CD4-positive, CD25-positive, alpha-beta regulatory T cell (primary cell): Measurements from ENCODE around the gene MYO3B. TPM values are rescaled to one million over a fixed set of nuclear protein-coding genes. Genes with fewer than 3 reads are reported as not detected.
A peak's percentile ranks its signal among the peaks of the same experiment; 100 is the strongest.
"Not testable (repeated sequence)": the region's sequence is repeated elsewhere in the genome, so short reads cannot be mapped to it uniquely, and the experiment has no call there.

Experiments used
- ATAC-seq, 2 donors: fragments of 150-1000 bp; cut with Tn5 transposase; one replicate each; pipeline ENCODE4 v1.10.0; 2021; ENCODE audit warnings: low read depth in 2 of 2, moderate number of reproducible peaks in 2 of 2, moderate library complexity in 1 of 2
- DNase-seq, 3 donors: peaks; one replicate each; pipeline versions ENCODE4 v3.0.0 to v3.0.0-alpha.2; 2012 to 2022; ENCODE audit warnings: mixed read lengths in 1 of 3
- H3K27ac ChIP-seq: one replicate; pipeline ENCODE4 v1.7.0; 2013; ENCODE audit warnings: mild to moderate bottlenecking, low read length; ENCODE audit not compliant: insufficient read depth, poor library complexity, severe bottlenecking
- H3K27me3 ChIP-seq: one replicate; pipeline ENCODE4 v1.7.0; 2013; ENCODE audit warnings: low read length; ENCODE audit not compliant: control insufficient read depth, insufficient read depth
- H3K36me3 ChIP-seq: one replicate; pipeline ENCODE4 v1.7.0; 2013; ENCODE audit warnings: mild to moderate bottlenecking, low read length, moderate library complexity; ENCODE audit not compliant: control insufficient read depth, insufficient read depth
- H3K4me1 ChIP-seq: 2 replicates; pipeline ENCODE4 v1.7.0; 2013; ENCODE audit warnings: mild to moderate bottlenecking, low read length; ENCODE audit not compliant: insufficient read depth, control insufficient read depth, poor library complexity, severe bottlenecking
- H3K4me3 ChIP-seq: one replicate; pipeline ENCODE4 v1.7.0; 2013; ENCODE audit warnings: low read depth, mild to moderate bottlenecking, low read length, moderate library complexity
- H3K9me3 ChIP-seq, 2 experiments: 1 replicate in 1 of 2; 2 replicates in 1 of 2; pipeline ENCODE4 v1.7.0; 2013; ENCODE audit warnings: low read length in 2 of 2, mild to moderate bottlenecking in 1 of 2, moderate library complexity in 1 of 2; ENCODE audit not compliant: control insufficient read depth in 2 of 2
- H3K27ac Mint-ChIP-seq, 3 donors: one replicate each; pipeline ENCODE4 v1.8.0; 2020 to 2022; ENCODE audit warnings: mild to moderate bottlenecking in 3 of 3, mixed read lengths in 3 of 3, moderate library complexity in 2 of 3
- H3K27me3 Mint-ChIP-seq: one replicate; pipeline ENCODE4 v1.8.0; 2022; ENCODE audit warnings: mild to moderate bottlenecking, mixed read lengths
- H3K36me3 Mint-ChIP-seq: one replicate; pipeline ENCODE4 v1.8.0; 2020; ENCODE audit warnings: mixed read lengths
- H3K4me1 Mint-ChIP-seq, 4 donors: one replicate each; pipeline ENCODE4 v1.8.0; 2020 to 2022; ENCODE audit warnings: mixed read lengths in 4 of 4, mild to moderate bottlenecking in 1 of 4
- H3K4me3 Mint-ChIP-seq, 4 donors: one replicate each; pipeline ENCODE4 v1.8.0; 2020 to 2022; ENCODE audit warnings: mild to moderate bottlenecking in 4 of 4, mixed read lengths in 4 of 4, moderate library complexity in 3 of 4
- H3K9me3 Mint-ChIP-seq, 7 donors: one replicate each; pipeline ENCODE4 v1.8.0; 2020 to 2022; ENCODE audit warnings: mixed read lengths in 7 of 7, mild to moderate bottlenecking in 3 of 7, moderate library complexity in 2 of 7
- polyA plus RNA-seq, 4 donors: library from polyadenylated mRNA; unstranded; fragments of 300-500 nt; fragmentation: Illumina TruSeq; gene quantifications; one replicate each; pipeline ENCODE4 v1.2.3, GENCODE V29; 2021
- total RNA-seq: library from RNA; stranded (reverse); gene quantifications from one replicate; pipeline ENCODE4 v1.2.3, GENCODE V29; 2022

The MYO3B gene
- total and polyA plus RNA-seq, 5 donors from 2014 or later, result not detected

DNA sequence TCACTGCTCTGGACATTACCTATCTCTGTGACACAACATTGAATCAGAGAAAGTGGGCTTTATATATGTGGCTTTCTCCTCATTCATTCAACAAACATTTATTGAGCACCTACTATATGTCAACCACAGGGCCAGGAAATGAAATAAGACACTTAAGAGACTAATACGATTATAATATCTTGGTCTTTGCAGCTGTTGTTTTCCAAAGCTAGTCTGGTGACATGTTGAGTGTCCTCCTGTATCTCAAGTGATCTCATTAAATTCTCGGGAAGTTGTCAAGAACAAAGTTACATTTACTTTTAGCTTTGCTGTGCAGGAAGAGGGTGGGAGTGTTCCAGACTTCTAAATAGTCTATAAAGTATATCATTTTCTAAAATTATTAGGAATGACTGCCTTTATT lies 372.6 kb downstream of the MYO3B start:
- no peak overlapping the region for H3K27ac ChIP-seq
- no peaks in the 10 kb centered on the region for H3K36me3 ChIP-seq
- H3K4me3 ChIP-seq, result no peak overlapping the region
- Mint-ChIP-seq H3K4me3 (no peak overlapping the region), H3K36me3 (no peaks in the 10 kb centered on the region), H3K27me3 (peaks cover 5% of the 10 kb centered on the region), H3K27ac (no peak overlapping the region), H3K9me3 (peaks cover 3 to 21% (median 6%) of the 10 kb centered on the region in 7 donors), H3K4me1 (no peaks in the 10 kb centered on the region)
- DNase-seq (no peak), ATAC-seq (no peak)
- H3K9me3 ChIP-seq, result peaks cover 3 to 11% of the 10 kb centered on the region in 2 experiments
- no peaks in the 10 kb centered on the region for H3K4me1 ChIP-seq
- H3K27me3 ChIP-seq, result no peaks in the 10 kb centered on the region

DNA sequence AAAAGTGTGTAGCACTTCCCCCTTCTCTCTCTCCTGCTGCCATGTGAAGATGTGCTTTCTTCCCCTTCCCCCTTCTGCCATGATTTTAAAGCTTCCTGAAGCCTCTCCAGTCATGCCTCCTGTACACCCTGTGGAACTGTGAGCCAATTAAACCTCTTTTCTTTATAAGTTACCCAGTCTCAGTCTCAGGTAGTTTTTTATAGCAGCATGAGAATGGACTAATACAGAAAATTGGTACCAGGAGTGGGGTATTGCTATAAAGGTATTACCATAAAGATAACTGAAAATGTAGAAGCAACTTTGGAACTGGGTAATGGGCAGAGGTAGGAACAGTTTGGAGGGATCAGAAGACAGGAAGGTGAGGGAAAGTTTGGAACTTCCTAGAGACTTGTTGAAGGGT lies 374.0 kb downstream of the MYO3B start:
- not testable (repeated sequence) for ATAC-seq, H3K36me3 Mint-ChIP-seq

DNA sequence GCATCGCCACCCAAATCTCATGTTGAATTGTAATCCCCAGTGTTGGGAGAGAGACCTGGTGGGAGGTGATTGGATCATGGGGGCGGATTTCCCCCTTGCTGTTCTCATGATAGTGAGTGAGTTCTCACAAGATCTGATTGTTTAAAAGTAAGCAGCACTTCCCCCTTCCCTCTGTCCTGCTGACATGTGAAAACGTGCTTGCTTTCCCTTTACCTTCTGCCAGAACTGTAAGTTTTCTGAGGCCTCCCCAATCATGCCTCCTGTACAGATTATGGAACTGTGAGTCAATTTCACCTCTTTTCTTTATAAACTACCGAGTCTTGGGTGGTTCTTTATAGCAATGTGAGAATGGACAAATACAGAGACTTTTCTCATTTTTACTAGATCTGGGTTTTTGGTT lies 375.8 kb downstream of the MYO3B start:
- Mint-ChIP-seq H3K4me3 (no peak overlapping the region), H3K27ac (no peak overlapping the region), H3K4me1 (no peaks in the 10 kb centered on the region), H3K36me3 (no peaks in the 10 kb centered on the region), H3K9me3 (peaks cover 0 to 19% (median 6%) of the 10 kb centered on the region in 7 donors), H3K27me3 (peaks cover 11% of the 10 kb centered on the region)
- ATAC-seq (no peak), DNase-seq (no peak)
- no peaks in the 10 kb centered on the region for H3K27me3 ChIP-seq
- H3K27ac ChIP-seq, result no peak overlapping the region
- H3K9me3 ChIP-seq, result peaks cover 3 to 11% of the 10 kb centered on the region in 2 experiments
- H3K4me1 ChIP-seq, result no peaks in the 10 kb centered on the region
- H3K4me3 ChIP-seq, result no peak overlapping the region
- H3K36me3 ChIP-seq, result no peaks in the 10 kb centered on the region

More for the DNA sequence above, 374.0 kb downstream of the MYO3B start:
- Mint-ChIP-seq H3K27ac (peak overlapping the region in 1 of 3 donors; percentile 22), H3K9me3 (peaks cover 0 to 19% (median 6%) of the 10 kb centered on the region in 7 donors)
- H3K27ac ChIP-seq, H3K4me3 Mint-ChIP-seq, H3K27me3 ChIP-seq, H3K27me3 Mint-ChIP-seq, H3K4me1 ChIP-seq, DNase-seq, H3K4me3 ChIP-seq, H3K36me3 ChIP-seq, H3K4me1 Mint-ChIP-seq: not testable (repeated sequence)
- H3K9me3 ChIP-seq, result peaks cover 3 to 11% of the 10 kb centered on the region in 2 experiments

DNA sequence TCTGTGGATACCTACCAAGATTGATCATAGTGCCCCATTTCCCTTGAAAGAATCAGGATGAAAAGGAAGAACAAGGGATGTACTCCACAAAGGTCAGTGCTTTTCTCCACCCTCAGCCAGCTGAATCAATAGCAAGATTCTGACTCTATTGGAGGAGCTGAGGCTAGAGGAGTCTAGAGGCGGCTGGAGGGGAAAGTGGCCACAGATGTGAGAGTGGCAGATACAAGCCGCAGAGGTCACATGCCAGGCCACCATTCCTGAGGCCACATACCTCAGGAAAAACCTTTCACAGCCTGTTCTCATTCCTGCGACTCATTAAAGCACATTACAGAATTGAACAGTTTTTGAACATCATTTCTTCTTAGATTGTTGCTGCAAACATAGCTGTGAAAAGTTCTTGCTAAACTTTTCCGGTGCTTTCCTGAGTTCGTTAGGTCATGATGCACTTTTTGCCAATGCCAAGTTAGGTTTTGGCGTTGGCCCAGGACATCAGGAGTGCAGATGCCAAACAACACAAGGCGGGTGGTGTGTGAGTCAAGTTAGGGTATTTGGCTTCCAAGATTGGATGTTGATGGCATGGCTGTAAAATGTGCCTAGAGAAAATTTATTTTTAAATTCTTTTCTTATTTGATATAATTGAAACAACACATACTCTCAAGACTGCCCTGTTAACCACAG lies 376.5 kb downstream of the MYO3B start:
- no peak for DNase-seq
- no peaks in the 10 kb centered on the region for H3K36me3 Mint-ChIP-seq
- H3K9me3 ChIP-seq, result peaks cover 3 to 11% of the 10 kb centered on the region in 2 experiments

DNA sequence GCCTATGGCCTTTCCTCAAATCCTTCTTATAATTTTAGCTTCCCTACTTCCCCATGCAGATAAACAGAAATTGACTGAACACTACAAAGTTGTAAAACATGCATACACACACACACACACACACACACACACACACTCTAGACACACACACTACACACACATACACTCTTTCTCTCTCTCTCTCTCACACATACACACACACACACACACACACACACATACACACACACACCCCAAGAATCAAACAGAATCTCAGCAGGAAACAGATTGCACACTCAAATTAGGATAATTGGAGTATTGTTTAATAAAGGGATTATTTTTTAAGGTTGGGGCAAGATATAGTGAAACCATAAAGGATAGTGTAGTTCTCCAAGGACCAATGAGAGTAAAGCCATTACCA lies 385.0 kb downstream of the MYO3B start:
- Mint-ChIP-seq H3K36me3 (no peaks in the 10 kb centered on the region), H3K27me3 (peaks cover 28% of the 10 kb centered on the region), H3K4me3 (no peak overlapping the region), H3K27ac (no peak overlapping the region), H3K4me1 (no peaks in the 10 kb centered on the region), H3K9me3 (peaks cover 0 to 3% (median 0%) of the 10 kb centered on the region in 7 donors)
- no peak for ATAC-seq
- no peaks in the 10 kb centered on the region for H3K9me3 ChIP-seq
- no peak for DNase-seq
- no peak overlapping the region for H3K4me3 ChIP-seq
- peaks cover 5% of the 10 kb centered on the region for H3K27me3 ChIP-seq
- no peaks in the 10 kb centered on the region for H3K4me1 ChIP-seq
- no peaks in the 10 kb centered on the region for H3K36me3 ChIP-seq
- H3K27ac ChIP-seq, result no peak overlapping the region

More for the DNA sequence above, 376.5 kb downstream of the MYO3B start:
- no peak overlapping the region for H3K27ac Mint-ChIP-seq
- no peak for ATAC-seq
- Histone ChIP-seq H3K27me3 (no peaks in the 10 kb centered on the region), H3K4me3 (no peak overlapping the region), H3K4me1 (no peaks in the 10 kb centered on the region), H3K36me3 (no peaks in the 10 kb centered on the region), H3K27ac (no peak overlapping the region)
- peaks cover 0 to 19% (median 6%) of the 10 kb centered on the region in 7 donors for H3K9me3 Mint-ChIP-seq
- H3K4me1 Mint-ChIP-seq, result no peaks in the 10 kb centered on the region
- no peak overlapping the region for H3K4me3 Mint-ChIP-seq
- H3K27me3 Mint-ChIP-seq, result peaks cover 16% of the 10 kb centered on the region

DNA sequence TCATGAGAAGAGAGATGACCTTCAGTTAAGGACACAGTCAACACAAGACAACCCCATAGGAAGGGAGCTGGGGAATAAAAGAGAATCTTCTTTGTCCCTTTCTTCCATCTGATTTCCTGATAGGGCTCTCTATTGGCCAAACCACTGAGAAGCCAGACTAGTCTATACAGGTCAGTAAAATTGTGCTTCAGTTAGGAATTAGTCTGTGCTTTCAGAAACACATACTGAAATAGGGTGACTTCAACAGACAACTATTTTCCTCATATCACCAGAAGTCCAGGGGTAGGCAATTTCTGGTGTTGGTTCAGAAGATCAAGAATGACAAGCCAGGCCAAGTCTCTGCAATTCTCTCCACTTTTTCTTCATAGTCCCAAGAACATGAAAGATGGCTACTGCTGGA lies 385.5 kb downstream of the MYO3B start:
- Mint-ChIP-seq H3K4me3 (no peak overlapping the region), H3K27ac (no peak overlapping the region), H3K4me1 (no peaks in the 10 kb centered on the region), H3K9me3 (peaks cover 0 to 3% (median 0%) of the 10 kb centered on the region in 7 donors), H3K27me3 (peaks cover 33% of the 10 kb centered on the region), H3K36me3 (no peaks in the 10 kb centered on the region)
- DNase-seq (no peak), ATAC-seq (no peak)
- H3K36me3 ChIP-seq, result no peaks in the 10 kb centered on the region
- peaks cover 5% of the 10 kb centered on the region for H3K27me3 ChIP-seq
- H3K27ac ChIP-seq, result no peak overlapping the region
- no peaks in the 10 kb centered on the region for H3K9me3 ChIP-seq
- no peak overlapping the region for H3K4me3 ChIP-seq
- no peaks in the 10 kb centered on the region for H3K4me1 ChIP-seq

DNA sequence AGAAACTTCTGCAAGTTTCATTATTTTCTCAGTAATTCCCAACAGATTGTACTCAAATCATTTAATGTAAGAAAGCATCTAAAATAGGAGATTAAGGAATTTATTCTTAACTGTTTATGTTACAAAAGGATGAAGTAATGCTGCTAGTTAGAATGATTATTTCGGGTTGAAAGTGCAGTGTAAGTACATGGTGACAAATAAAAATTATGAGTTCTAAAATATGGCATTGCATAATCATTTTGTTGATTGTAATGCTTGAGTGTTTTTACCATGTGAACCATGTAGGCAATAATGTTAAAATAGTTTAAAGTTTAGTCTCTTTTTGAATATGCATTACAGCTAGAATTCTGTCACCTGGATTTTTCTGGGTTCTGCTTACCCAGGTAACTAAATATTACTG lies 388.2 kb downstream of the MYO3B start:
- Histone ChIP-seq H3K4me1 (no peaks in the 10 kb centered on the region), H3K27me3 (peaks cover 2% of the 10 kb centered on the region), H3K36me3 (no peaks in the 10 kb centered on the region), H3K4me3 (no peak overlapping the region), H3K9me3 (no peaks in the 10 kb centered on the region), H3K27ac (no peak overlapping the region)
- DNase-seq (no peak), ATAC-seq (no peak)
- Mint-ChIP-seq H3K27ac (no peak overlapping the region), H3K36me3 (no peaks in the 10 kb centered on the region), H3K4me1 (no peaks in the 10 kb centered on the region), H3K9me3 (peaks cover 0 to 3% (median 0%) of the 10 kb centered on the region in 7 donors), H3K4me3 (no peak overlapping the region), H3K27me3 (peaks cover 31% of the 10 kb centered on the region)

DNA sequence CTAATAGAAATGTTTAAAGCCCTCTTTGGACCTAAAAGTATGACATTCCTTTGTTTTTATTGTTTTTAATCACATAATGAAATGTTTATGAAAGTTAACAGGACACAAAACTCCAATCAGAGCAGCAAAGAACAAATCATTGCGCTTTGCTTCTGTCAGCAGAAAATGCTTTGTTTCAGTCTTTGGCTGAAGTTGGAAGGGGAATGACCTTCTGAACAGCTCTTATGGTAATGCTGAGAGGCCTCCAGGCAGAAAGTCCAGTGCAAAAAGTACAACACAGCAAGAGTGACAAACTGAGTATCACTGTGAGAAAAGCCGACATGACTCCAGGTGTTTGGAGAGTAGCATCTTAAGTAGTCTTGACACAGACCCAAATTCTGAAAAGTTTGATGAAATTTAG lies 389.5 kb downstream of the MYO3B start:
- H3K27ac ChIP-seq, result no peak overlapping the region
- H3K27me3 ChIP-seq, result peaks cover 2% of the 10 kb centered on the region
- no peaks in the 10 kb centered on the region for H3K4me1 Mint-ChIP-seq
- no peaks in the 10 kb centered on the region for H3K9me3 ChIP-seq
- ATAC-seq (no peak), DNase-seq (no peak)
- no peak overlapping the region for H3K4me3 Mint-ChIP-seq
- H3K9me3 Mint-ChIP-seq, result peaks cover 0 to 3% (median 0%) of the 10 kb centered on the region in 7 donors
- H3K27ac Mint-ChIP-seq, result no peak overlapping the region
- H3K36me3 ChIP-seq, result no peaks in the 10 kb centered on the region
- peaks cover 27% of the 10 kb centered on the region for H3K27me3 Mint-ChIP-seq
- no peaks in the 10 kb centered on the region for H3K4me1 ChIP-seq
- no peaks in the 10 kb centered on the region for H3K36me3 Mint-ChIP-seq
- H3K4me3 ChIP-seq, result no peak overlapping the region
